Endometrial microvascular endothelial cells (primary cell): ENCODE measurements around the gene CALHM1. TPM values are rescaled to one million over a fixed set of nuclear protein-coding genes. Genes with fewer than 3 reads are reported as not detected.

Experiments
- total RNA-seq: library from RNA; depleted of rRNA; stranded (reverse); fragments of >200 nt; gene quantifications from one replicate; pipeline ENCODE4 v1.2.3, GENCODE V29; 2015; ENCODE audit errors: inconsistent ontology term

Gene CALHM1
- total RNA-seq, 1 donor from 2014 or later: not detected

Other genes with a start within 250 kb of the CALHM1 start
- 0.09 TPM for gene RPEL1, start 213.0 kb downstream of the CALHM1 start, total RNA-seq
- 0.46 TPM for gene INA, start 181.8 kb downstream of the CALHM1 start, total RNA-seq
- 17.7 TPM for gene PCGF6, start 107.8 kb downstream of the CALHM1 start, total RNA-seq
- 6.4 TPM for gene TAF5, start 90.9 kb downstream of the CALHM1 start, total RNA-seq
- gene ATP5MK, start 62.4 kb downstream of the CALHM1 start, total RNA-seq: 425 TPM
- 43.3 TPM for gene PDCD11, start 62.3 kb downstream of the CALHM1 start, total RNA-seq
- gene CALHM2, start 6.5 kb downstream of the CALHM1 start, total RNA-seq: 15.1 TPM
- not detected for gene CALHM3, start 20.3 kb upstream of the CALHM1 start, total RNA-seq
- not detected for gene NEURL1, start 34.8 kb upstream of the CALHM1 start, total RNA-seq